GM19438 (cell line): ENCODE data around the gene AGAP1.

ENCODE experiments used
- ATAC-seq: cut with Tn5 transposase; IDR thresholded peaks from one replicate; pipeline ENCODE4 v1.9.1; 2021; ENCODE audit warnings: low read depth; ENCODE audit not compliant: unreplicated experiment

AGAP1 gene

DNA sequence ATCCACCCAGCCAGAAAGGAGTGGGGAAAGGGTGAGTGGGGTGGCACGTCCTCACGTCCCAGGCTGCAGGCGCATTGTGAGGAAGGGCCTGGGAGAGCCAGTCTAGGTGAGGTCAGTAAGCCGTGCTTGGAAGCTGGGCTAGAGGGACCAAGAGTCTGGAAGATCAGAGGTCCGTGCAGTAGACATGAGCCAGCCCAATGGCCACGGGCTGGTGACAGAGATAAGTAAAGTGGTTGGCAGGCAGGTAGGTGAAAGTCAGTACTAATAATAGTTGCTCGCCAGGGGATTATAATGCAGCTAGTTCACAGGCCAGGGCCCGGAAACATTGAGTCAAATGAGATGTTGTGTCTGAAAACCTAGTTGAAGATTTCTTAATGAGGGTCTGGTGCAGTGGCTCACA, 541.1 kb downstream of the AGAP1 start:
- ATAC-seq: no peak

- ATAC-seq: no peak
Observed at GRCh38 chr2:236036045-236036444, 542.2 kb downstream of the AGAP1 start.

DNA sequence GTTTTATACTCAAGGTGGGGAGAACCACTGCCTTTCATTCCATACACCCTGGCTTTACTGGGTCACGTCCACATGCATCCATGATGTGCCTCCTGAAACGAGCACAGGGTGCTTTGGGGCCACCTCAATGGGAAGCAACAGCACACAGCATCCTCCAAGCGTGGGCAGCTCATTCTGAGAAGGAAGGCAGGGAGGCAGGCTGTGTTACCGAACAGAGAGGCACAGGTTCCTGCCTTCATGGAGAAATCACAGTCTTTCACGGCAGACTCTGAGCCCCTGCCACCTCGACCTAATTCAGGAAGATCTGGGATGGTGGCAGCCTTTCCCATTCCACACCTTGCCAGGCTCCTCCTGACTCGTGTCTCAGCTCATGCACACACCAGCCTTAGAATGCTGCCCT, 544.3 kb downstream of the AGAP1 start:
- ATAC-seq: no peak

- no peak for ATAC-seq
Observed at GRCh38 chr2:236040600-236041328, 546.9 kb downstream of the AGAP1 start.

DNA sequence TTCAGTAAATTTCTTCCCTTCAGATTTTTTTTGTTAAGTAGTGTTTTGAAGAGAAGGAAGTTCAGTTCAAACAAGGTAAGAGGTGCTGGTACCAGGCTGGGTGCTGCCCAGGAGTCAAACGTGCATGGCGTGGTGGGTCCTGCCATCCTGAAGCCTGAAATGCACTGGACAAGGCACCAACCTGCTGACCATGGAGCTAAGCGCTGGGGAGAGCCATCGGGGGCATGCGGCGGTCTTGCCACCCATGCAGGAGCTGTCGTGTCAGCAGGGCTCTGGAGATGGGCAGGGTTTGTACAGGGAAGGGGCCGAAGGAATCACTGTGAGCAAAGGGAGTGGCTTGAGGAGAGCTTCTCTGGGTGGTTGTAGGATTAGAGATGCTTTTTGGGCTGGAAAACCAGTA, 547.8 kb downstream of the AGAP1 start:
- ATAC-seq: no peak

DNA sequence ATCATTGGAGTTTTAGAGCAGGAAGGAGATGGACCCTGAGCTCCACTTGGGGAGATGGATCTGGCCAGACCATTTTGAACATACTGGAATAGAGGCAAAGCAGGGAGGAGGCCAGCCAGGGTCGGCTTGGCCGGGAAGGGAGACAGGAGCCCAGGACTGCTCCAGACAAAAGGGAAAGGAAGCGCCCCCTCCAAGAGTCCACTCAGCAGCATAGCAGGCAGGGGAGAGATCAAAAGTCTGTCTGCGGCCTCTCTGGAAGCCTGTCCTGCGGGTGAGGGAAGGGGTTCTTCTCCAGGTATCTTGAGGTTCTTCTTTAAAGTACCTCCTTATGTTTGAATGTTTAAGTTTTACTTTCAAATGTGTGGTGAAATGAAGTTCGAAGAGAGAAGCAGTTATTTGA, 548.2 kb downstream of the AGAP1 start:
- no peak for ATAC-seq

DNA sequence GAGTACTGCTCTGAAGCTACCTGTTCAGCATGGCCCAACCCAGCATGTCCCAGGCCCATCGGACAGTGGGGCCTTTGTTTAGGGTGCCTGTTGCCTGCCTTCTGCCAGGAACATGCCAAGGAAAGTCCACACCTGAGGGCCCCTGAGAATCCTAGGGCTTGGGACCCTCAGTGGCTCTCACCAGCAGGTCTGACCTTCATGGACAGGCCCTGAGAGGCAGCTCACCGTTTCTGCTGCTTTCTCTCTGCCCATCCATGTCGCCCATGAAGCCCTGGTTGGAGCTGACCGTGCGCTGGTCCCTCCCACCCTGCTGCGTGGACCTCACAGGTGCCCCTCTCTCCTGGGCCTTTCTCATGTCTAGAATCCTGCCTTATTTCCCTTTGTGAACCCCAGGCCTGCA, 550.3 kb downstream of the AGAP1 start:
- ATAC-seq: no peak

DNA sequence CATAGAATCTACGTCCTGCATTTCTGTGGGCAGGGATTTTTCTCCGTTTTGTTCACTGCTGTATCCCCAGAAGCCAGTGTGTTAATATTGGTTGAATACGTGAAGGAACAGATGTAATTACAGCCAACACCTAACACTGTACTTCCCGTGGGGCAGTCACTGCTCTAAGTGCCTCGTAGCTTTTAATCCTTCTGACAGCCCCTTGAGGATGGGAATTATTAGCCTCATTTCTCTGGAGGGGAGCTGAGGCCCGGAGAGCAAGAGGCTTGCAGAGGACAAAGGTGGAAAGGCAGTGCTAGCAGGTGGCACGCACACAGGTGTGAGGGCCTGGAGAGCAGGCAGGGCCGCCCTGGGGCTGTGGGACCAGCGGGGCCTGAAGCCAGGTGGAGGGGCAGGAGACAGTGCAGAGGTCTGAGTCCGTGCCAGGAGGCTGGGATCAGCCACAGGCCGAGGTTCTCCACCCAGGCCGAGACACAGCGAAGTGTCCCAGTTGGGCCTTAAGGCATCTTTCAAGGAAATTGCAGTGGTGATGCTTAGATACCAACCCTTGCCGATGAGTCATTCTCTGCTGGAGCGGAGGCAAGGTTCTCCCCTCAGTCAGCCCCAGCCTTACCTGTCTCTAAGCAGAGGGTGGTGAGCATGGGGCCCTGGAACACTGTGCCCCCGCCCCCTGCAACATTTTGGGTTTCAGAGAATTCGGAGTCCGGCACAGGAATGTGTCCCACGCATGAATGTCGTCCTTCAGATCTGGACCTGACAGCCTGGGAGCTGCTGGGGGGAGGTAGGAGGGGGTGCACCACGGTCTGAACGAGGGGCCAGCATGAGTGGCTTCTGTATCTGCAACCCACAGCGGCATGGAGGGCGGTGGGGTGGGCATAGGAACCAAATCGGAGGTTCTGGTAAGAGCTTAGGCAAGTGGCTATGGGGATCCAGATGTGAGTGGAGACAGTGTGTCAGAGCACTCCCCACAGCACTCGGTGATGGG, 551.7 kb downstream of the AGAP1 start:
- no peak for ATAC-seq

DNA sequence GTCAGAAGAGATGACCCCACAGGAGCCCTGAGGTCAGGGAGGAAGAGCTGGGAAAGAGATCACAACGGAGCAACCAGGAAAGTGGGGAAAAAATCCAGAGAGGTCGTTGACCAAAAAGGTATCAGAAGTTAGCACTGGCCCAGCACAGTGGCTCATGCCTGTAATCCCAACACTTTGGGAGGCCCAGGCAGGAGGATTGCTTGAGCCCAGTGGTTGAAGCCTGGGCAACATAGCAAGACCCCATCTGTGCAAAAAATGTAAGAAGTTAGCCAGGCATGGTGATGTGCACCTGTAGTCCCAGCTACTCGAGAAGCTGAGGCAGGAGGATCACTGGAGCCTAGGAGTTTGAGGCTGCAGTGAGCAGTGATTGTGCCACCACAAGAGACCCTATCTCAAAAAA, 552.9 kb downstream of the AGAP1 start:
- ATAC-seq: no peak

- ATAC-seq: no peak
Observed at GRCh38 chr2:236047176-236047575, 553.3 kb downstream of the AGAP1 start.

- ATAC-seq: no peak
Observed at GRCh38 chr2:236047886-236048540, 554.2 kb downstream of the AGAP1 start.

GRCh38 chr2:236049981-236050380, 556.1 kb downstream of the AGAP1 start:
- ATAC-seq: no peak

DNA sequence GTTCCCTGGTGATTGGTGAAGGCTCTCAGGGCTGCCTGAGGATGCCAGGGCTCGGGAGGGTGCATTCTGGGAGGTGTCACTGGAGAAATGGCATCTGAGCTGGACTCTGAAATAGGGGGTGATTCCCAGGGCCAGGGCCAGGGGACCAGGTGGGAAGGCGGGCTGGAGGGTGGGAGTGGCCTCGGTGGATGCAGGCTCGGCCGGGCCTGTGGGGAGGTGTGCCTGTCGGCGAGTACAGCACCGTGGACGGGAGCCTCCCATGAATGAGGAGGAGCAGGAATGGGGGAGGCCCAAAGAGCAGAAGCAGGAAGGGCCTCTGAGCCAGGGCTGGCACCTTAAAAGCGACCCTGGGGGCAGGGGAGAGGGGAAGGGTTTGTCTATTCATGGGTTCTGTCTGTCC, 557.5 kb downstream of the AGAP1 start:
- no peak for ATAC-seq

- ATAC-seq: no peak
Observed at GRCh38 chr2:236051806-236052205, 558.0 kb downstream of the AGAP1 start.

GRCh38 chr2:236052206-236052605, 558.4 kb downstream of the AGAP1 start:
- no peak for ATAC-seq

GRCh38 chr2:236052926-236053821, 559.3 kb downstream of the AGAP1 start:
- no peak for ATAC-seq

DNA sequence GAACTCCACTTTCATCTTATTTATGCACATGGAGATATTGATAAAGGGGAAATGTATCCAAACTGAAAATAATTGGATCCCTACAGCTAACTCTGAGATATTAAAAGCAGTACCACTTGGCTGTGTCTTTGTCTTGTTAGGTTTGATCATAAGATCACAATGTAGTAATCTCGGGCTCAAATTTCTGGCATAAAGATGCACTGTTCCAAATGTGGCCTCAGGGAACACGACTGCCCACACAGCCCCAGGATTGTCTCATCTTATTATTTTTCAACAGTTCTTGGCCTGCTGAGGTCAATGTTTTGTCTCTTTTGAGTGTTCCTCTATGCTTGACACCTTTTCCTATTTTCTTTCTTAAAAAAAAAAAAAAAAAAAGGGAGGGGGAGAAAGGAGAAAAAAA, 560.3 kb downstream of the AGAP1 start:
- ATAC-seq: no peak

GRCh38 chr2:236054621-236055305, 560.9 kb downstream of the AGAP1 start:
- ATAC-seq: no peak

- ATAC-seq: no peak
Observed at GRCh38 chr2:236055471-236055870, 561.6 kb downstream of the AGAP1 start.

GRCh38 chr2:236056141-236056540, 562.3 kb downstream of the AGAP1 start:
- no peak for ATAC-seq
